Stimulated activated naive B cell treated with anti-CD40 and anti-IgM and Interleukin-4, amounts not matched to agents 10 μg/mL and 1 μg/mL and 100 μg/mL, for 72 hours (primary cell): ENCODE data around the gene SORCS2.

Experiments used
- ATAC-seq, 2 donors: fragments of 150-1000 bp; cut with Tn5 transposase; replicated peaks; 2 replicates each; pipeline ENCODE4 v1.10.0; 2021; ENCODE audit warnings: moderate library complexity in 1 of 2
- DNase-seq: peaks from one replicate; pipeline ENCODE4 v3.0.0; 2021
- H3K27ac Mint-ChIP-seq: one replicate; pipeline ENCODE4 v1.8.0; 2022; ENCODE audit warnings: mild to moderate bottlenecking, mixed read lengths
- H3K27me3 Mint-ChIP-seq, 2 donors: one replicate each; pipeline ENCODE4 v1.8.0; 2022; ENCODE audit warnings: mixed read lengths in 2 of 2
- H3K36me3 Mint-ChIP-seq, 2 donors: one replicate each; pipeline ENCODE4 v1.8.0; 2022; ENCODE audit warnings: mixed read lengths in 2 of 2, mild to moderate bottlenecking in 1 of 2
- H3K4me1 Mint-ChIP-seq, 2 donors: one replicate each; pipeline ENCODE4 v1.8.0; 2022; ENCODE audit warnings: mixed read lengths in 2 of 2, mild to moderate bottlenecking in 1 of 2
- H3K4me3 Mint-ChIP-seq, 2 donors: one replicate each; pipeline ENCODE4 v1.8.0; 2022; ENCODE audit warnings: mild to moderate bottlenecking in 2 of 2, mixed read lengths in 2 of 2, moderate library complexity in 1 of 2
- H3K9me3 Mint-ChIP-seq, 2 donors: one replicate each; pipeline ENCODE4 v1.8.0; 2022; ENCODE audit warnings: mixed read lengths in 2 of 2, mild to moderate bottlenecking in 1 of 2

SORCS2 gene

GRCh38 chr4:7621252-7622035 lies 429.1 kb downstream of the SORCS2 start:
- no peak overlapping the region for H3K27ac Mint-ChIP-seq
- H3K4me3 Mint-ChIP-seq, result no peak overlapping the region
- H3K4me1 Mint-ChIP-seq, result no peaks in the 10 kb centered on the region
- DNase-seq (no peak), ATAC-seq (no peak)
- H3K27me3 Mint-ChIP-seq, result peaks cover 5 to 10% of the 10 kb centered on the region in 2 donors
- H3K36me3 Mint-ChIP-seq, result no peaks in the 10 kb centered on the region
- peaks cover 0 to 4% of the 10 kb centered on the region in 2 donors for H3K9me3 Mint-ChIP-seq

GRCh38 chr4:7622371-7622770 lies 430.0 kb downstream of the SORCS2 start:
- Mint-ChIP-seq H3K9me3 (peaks cover 0 to 3% of the 10 kb centered on the region in 2 donors), H3K27ac (no peak overlapping the region), H3K36me3 (no peaks in the 10 kb centered on the region), H3K4me3 (no peak overlapping the region), H3K27me3 (peaks cover 5 to 10% of the 10 kb centered on the region in 2 donors), H3K4me1 (no peaks in the 10 kb centered on the region)
- ATAC-seq (no peak), DNase-seq (no peak)

- Mint-ChIP-seq H3K36me3 (no peaks in the 10 kb centered on the region), H3K9me3 (peaks cover 0 to 3% of the 10 kb centered on the region in 2 donors), H3K27me3 (peaks cover 5 to 10% of the 10 kb centered on the region in 2 donors), H3K4me3 (no peak overlapping the region), H3K4me1 (no peaks in the 10 kb centered on the region), H3K27ac (no peak overlapping the region)
- DNase-seq (no peak), ATAC-seq (no peak)
Observed at GRCh38 chr4:7623468-7623867, 431.1 kb downstream of the SORCS2 start.

- Mint-ChIP-seq H3K27me3 (peaks cover 5 to 10% of the 10 kb centered on the region in 2 donors), H3K36me3 (peaks cover 0 to under 1% of the 10 kb centered on the region in 2 donors), H3K9me3 (peaks cover under 1 to 4% of the 10 kb centered on the region in 2 donors), H3K4me3 (no peak overlapping the region), H3K4me1 (no peaks in the 10 kb centered on the region), H3K27ac (no peak overlapping the region)
- ATAC-seq (no peak), DNase-seq (no peak)
Observed at GRCh38 chr4:7624396-7624980, 432.1 kb downstream of the SORCS2 start.

DNA sequence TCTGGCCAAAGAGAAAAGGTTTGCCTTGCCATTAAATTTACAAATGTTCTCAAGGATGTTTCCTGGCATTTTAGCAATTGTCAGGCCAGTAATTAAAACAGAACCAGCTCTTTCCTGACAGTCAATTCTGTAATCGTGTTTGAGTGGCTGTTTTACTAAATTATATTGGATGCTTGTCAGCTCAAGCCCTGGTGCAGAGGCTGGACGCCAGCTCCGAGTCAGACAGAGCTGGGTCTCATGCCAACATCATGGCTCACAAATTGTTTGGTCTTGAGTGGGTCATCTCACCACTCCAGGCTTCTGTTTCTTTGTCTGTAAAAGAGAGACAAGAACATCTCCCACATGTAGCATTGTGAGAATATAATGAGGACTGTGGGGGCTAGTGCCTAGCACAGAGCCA lies 432.7 kb downstream of the SORCS2 start:
- DNase-seq, result no peak
- no peaks in the 10 kb centered on the region for H3K4me1 Mint-ChIP-seq
- H3K36me3 Mint-ChIP-seq, result peaks cover 0 to 5% of the 10 kb centered on the region in 2 donors
- no peak for ATAC-seq
- no peak overlapping the region for H3K27ac Mint-ChIP-seq
- peaks cover 6 to 8% of the 10 kb centered on the region in 2 donors for H3K9me3 Mint-ChIP-seq
- peaks cover 5 to 10% of the 10 kb centered on the region in 2 donors for H3K27me3 Mint-ChIP-seq
- no peak overlapping the region for H3K4me3 Mint-ChIP-seq

- DNase-seq (no peak), ATAC-seq (no peak)
- peaks cover 6 to 8% of the 10 kb centered on the region in 2 donors for H3K9me3 Mint-ChIP-seq
- peaks cover 0 to 5% of the 10 kb centered on the region in 2 donors for H3K36me3 Mint-ChIP-seq
- peaks cover 6 to 11% of the 10 kb centered on the region in 2 donors for H3K27me3 Mint-ChIP-seq
- H3K27ac Mint-ChIP-seq, result no peak overlapping the region
- H3K4me3 Mint-ChIP-seq, result no peak overlapping the region
- H3K4me1 Mint-ChIP-seq, result no peaks in the 10 kb centered on the region
Observed at GRCh38 chr4:7626531-7626930, 434.2 kb downstream of the SORCS2 start.

DNA sequence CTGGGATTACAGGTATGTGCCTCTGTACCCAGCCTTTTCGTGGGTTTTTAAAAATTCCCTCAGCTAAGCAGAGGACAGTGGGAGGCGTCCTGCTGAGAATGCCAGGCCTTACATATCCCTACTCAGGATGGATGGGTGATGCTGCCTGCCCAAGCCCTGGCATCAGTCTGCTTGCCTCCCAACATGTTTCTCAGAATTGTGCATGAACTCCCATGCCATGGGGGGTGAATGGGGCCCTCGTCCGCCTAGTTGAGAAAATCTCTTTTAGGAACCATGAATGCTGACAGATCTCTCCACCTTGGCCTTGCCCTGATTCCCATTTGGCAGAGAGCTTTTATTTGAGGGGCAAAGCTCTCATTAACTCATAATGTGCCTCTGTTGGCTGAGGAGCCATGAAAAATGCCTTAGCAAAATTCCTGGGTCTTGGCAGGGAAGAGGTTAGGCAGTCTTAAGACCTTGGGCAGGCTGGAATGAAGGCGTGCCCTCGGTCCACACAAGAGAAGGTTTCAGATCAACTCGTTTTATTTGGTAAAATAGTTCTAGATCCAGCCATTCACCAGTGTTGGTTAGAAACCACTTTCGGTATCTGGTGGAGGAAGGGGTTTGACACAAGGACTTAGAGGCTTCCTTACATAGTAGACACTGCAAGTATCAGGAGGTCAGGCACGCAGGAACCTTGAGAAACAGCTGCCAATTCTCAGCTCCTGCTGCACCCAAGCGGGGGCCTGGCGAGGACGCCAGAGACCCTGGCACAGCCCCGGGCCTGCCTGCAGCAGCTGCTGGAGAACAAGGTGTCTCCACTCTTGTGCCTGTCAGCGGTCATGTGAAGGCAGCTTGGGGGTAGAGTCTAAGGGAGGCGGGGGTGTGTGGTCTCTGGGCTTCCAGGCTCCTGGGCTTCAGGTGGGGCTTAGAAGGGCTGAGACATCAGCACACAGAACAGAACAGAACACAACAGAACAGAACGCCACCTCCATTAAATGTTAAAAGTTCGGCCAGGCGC lies 435.2 kb downstream of the SORCS2 start:
- DNase-seq, result no peak
- peaks cover 10 to 11% of the 10 kb centered on the region in 2 donors for H3K27me3 Mint-ChIP-seq
- H3K27ac Mint-ChIP-seq, result no peak overlapping the region
- no peaks in the 10 kb centered on the region for H3K4me1 Mint-ChIP-seq
- no peak for ATAC-seq
- H3K4me3 Mint-ChIP-seq, result no peak overlapping the region
- peaks cover 0 to 5% of the 10 kb centered on the region in 2 donors for H3K36me3 Mint-ChIP-seq
- H3K9me3 Mint-ChIP-seq, result peaks cover 6 to 8% of the 10 kb centered on the region in 2 donors

DNA sequence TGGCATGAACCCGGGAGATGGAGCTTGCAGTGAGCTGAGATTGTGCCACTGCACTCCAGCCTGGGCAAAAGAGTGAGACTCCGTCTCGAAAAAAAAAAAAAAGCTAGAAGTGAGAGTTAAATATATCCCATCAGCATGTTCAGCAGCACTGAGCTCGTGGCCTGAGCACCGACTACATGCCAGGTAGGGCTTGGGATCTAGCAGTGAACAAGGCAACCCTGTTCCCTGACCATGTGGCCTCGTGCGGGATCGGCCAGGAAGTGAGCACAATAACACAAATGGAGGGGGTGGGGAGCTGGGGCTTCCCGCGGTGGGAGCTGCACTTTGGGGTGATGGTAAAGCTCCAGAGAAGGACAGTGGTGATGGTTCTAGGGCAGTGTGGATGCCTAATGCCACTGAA lies 436.1 kb downstream of the SORCS2 start:
- Mint-ChIP-seq H3K4me3 (no peak overlapping the region), H3K36me3 (peaks cover 0 to 5% of the 10 kb centered on the region in 2 donors), H3K27me3 (peaks cover 11% of the 10 kb centered on the region in 2 donors), H3K9me3 (peaks cover 6 to 8% of the 10 kb centered on the region in 2 donors), H3K27ac (no peak overlapping the region), H3K4me1 (no peaks in the 10 kb centered on the region)
- no peak for DNase-seq
- no peak for ATAC-seq

- Mint-ChIP-seq H3K36me3 (peaks cover 0 to 5% of the 10 kb centered on the region in 2 donors), H3K27ac (no peak overlapping the region)
- DNase-seq, result no peak
Observed at GRCh38 chr4:7629501-7630254, 437.3 kb downstream of the SORCS2 start.

GRCh38 chr4:7630568-7631287 lies 438.4 kb downstream of the SORCS2 start:
- peaks cover 5 to 6% of the 10 kb centered on the region in 2 donors for H3K9me3 Mint-ChIP-seq

More at GRCh38 chr4:7629501-7630254, 437.3 kb downstream of the SORCS2 start:
- no peak for ATAC-seq
- Mint-ChIP-seq H3K9me3 (peaks cover 6 to 8% of the 10 kb centered on the region in 2 donors), H3K4me3 (no peak overlapping the region), H3K27me3 (peaks cover 7 to 16% of the 10 kb centered on the region in 2 donors), H3K4me1 (no peaks in the 10 kb centered on the region)

DNA sequence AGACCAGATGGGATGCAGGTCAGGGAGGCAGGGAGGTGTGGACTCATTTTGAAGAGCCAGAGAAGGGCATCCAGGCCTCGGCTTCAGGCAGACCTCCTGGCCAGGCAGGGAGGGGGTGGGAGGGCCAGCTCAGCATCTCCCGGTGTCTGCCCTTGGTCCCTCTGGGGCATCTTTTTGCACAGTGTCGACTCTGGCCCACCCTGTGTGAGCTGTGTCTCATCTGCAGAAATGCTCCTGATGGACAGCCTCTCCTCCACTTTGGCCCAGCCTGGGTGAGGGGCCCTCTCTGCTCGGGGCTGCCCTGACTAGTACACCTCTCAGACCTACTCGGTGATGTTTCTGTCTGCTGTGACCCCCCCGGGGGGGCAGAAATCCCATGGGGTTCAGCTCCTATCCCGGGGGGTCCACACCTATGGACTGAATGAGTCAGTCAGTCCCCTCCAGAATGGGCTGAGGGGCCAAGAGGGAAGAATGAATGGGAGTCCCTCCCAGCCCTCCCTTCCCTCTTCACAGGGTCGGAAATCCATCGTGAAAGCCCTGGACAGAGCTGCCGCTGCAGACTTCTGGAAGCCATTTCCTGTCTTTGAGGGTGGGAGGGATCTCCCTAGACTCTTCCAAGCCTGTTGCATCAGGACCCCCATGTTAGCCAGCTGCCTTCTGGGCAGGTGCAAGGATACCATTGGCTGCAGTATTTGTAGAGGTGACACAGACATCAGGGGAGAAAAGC lies 439.1 kb downstream of the SORCS2 start:
- ATAC-seq (no peak), DNase-seq (no peak)
- peaks cover 7 to 11% of the 10 kb centered on the region in 2 donors for H3K27me3 Mint-ChIP-seq
- H3K9me3 Mint-ChIP-seq, result peaks cover 6% of the 10 kb centered on the region in 2 donors
- no peak overlapping the region for H3K4me3 Mint-ChIP-seq
- H3K4me1 Mint-ChIP-seq, result no peaks in the 10 kb centered on the region
- H3K27ac Mint-ChIP-seq, result no peak overlapping the region
- H3K36me3 Mint-ChIP-seq, result peaks cover 0 to 5% of the 10 kb centered on the region in 2 donors

More at GRCh38 chr4:7630568-7631287, 438.4 kb downstream of the SORCS2 start:
- no peak overlapping the region for H3K4me3 Mint-ChIP-seq
- no peak for ATAC-seq
- DNase-seq, result no peak
- H3K36me3 Mint-ChIP-seq, result peaks cover 0 to 5% of the 10 kb centered on the region in 2 donors
- no peaks in the 10 kb centered on the region for H3K4me1 Mint-ChIP-seq
- no peak overlapping the region for H3K27ac Mint-ChIP-seq
- H3K27me3 Mint-ChIP-seq, result peaks cover 7 to 11% of the 10 kb centered on the region in 2 donors

GRCh38 chr4:7632341-7632740 lies 440.0 kb downstream of the SORCS2 start:
- Mint-ChIP-seq H3K36me3 (peaks cover 0 to 5% of the 10 kb centered on the region in 2 donors), H3K4me3 (no peak overlapping the region), H3K4me1 (no peaks in the 10 kb centered on the region), H3K27me3 (peaks cover 7 to 11% of the 10 kb centered on the region in 2 donors), H3K27ac (no peak overlapping the region), H3K9me3 (peaks cover 6% of the 10 kb centered on the region in 2 donors)
- ATAC-seq, result no peak
- no peak for DNase-seq
